ENCODE results near the gene MIPEP.
A peak's percentile ranks its signal among the peaks of the same experiment; 100 is the strongest.

Gene MIPEP

GRCh38 chr13:23770973-23771372, 118.2 kb downstream of the MIPEP start:
- Histone ChIP-seq H3K4me2 (ENCODE audit: low read length) (peak overlapping the region; percentile 55; the same call in 1 of the 2 replicates), H3K79me2 (ENCODE audit: low read length) (no peaks in the 10 kb centered on the region), H3K9me3 (ENCODE audit: insufficient read depth, low read length) (no peaks in the 10 kb centered on the region), H3K4me3 (ENCODE audit: low read length) (no peak overlapping the region), H3K27me3 (ENCODE audit: low read depth, low read length) (no peaks in the 10 kb centered on the region), H3K9ac (ENCODE audit: low read length) (no peak overlapping the region), H2AFZ (ENCODE audit: low read depth, low read length) (no peak overlapping the region), H3K36me3 (replicated peaks; ENCODE audit: low read depth, low read length) (no peaks in the 10 kb centered on the region), H4K20me1 (ENCODE audit: insufficient read depth, low read length) (no peaks in the 10 kb centered on the region), H3K27ac (ENCODE audit: low read length) (no peak overlapping the region), H3K4me1 (ENCODE audit: low read length) (peaks cover 36% of the 10 kb centered on the region)
- TF ChIP-seq, protein P1, sequence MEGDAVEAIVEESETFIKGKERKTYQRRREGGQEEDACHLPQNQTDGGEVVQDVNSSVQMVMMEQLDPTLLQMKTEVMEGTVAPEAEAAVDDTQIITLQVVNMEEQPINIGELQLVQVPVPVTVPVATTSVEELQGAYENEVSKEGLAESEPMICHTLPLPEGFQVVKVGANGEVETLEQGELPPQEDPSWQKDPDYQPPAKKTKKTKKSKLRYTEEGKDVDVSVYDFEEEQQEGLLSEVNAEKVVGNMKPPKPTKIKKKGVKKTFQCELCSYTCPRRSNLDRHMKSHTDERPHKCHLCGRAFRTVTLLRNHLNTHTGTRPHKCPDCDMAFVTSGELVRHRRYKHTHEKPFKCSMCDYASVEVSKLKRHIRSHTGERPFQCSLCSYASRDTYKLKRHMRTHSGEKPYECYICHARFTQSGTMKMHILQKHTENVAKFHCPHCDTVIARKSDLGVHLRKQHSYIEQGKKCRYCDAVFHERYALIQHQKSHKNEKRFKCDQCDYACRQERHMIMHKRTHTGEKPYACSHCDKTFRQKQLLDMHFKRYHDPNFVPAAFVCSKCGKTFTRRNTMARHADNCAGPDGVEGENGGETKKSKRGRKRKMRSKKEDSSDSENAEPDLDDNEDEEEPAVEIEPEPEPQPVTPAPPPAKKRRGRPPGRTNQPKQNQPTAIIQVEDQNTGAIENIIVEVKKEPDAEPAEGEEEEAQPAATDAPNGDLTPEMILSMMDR (IDR thresholded peaks at IDR 0.05; ENCODE audit: low read depth, low read length): no peak
- TF ChIP-seq EZH2phosphoT487 (IDR thresholded peaks at IDR 0.05; ENCODE audit: low read depth): no peak

- no peaks in the 10 kb centered on the region for H4K20me1 ChIP-seq (ENCODE audit: insufficient read depth, low read length)
- no peaks in the 10 kb centered on the region for H3K9me3 ChIP-seq (ENCODE audit: insufficient read depth, low read length)
- H3K79me2 ChIP-seq (ENCODE audit: low read length): no peaks in the 10 kb centered on the region
- no peak overlapping the region for H3K4me3 ChIP-seq (ENCODE audit: low read length)
- H3K4me2 ChIP-seq (ENCODE audit: low read length): no peak overlapping the region
- peaks cover 34% of the 10 kb centered on the region for H3K4me1 ChIP-seq (ENCODE audit: low read length)
- H3K27ac ChIP-seq (ENCODE audit: low read length): no peak overlapping the region
- TF ChIP-seq, protein P1 (IDR thresholded peaks at IDR 0.05; ENCODE audit: low read depth, low read length): peak; percentile 33
- TF ChIP-seq EZH2phosphoT487 (IDR thresholded peaks at IDR 0.05; ENCODE audit: low read depth): no peak
- no peaks in the 10 kb centered on the region for H3K27me3 ChIP-seq (ENCODE audit: low read depth, low read length)
- no peaks in the 10 kb centered on the region for H3K36me3 ChIP-seq (replicated peaks; ENCODE audit: low read depth, low read length)
- no peak overlapping the region for H3K9ac ChIP-seq (ENCODE audit: low read length)
- H2AFZ ChIP-seq (ENCODE audit: low read depth, low read length): no peak overlapping the region
These were observed 118.8 kb downstream of the MIPEP start for GRCh38 chr13:23770428-23770827.

DNA sequence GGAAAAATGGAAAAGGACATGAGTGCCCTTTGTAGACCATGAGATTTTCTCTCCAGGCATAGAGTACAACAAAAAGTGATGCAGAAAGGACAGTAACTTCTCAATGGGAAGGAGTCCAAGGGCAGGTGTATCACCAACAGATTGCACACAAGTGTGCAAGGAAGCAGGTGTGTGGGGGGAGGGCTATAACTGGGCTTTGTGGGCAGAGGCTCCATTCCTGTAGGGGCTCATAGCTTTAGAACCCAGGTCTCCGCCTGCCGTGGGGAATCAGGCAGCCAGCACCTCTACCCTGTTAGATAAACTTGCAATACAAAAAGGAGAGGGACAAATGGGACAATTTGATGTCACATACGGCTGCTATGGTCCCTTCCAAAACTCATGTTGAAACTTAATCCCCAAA, 119.8 kb downstream of the MIPEP start:
- no peak overlapping the region for H3K4me2 ChIP-seq (ENCODE audit: low read length)
- TF ChIP-seq EZH2phosphoT487 (IDR thresholded peaks at IDR 0.05; ENCODE audit: low read depth): no peak
- TF ChIP-seq, protein P1 (IDR thresholded peaks at IDR 0.05; ENCODE audit: low read depth, low read length): no peak
- H3K79me2 ChIP-seq (ENCODE audit: low read length): no peaks in the 10 kb centered on the region
- H3K36me3 ChIP-seq (replicated peaks; ENCODE audit: low read depth, low read length): no peaks in the 10 kb centered on the region
- no peak overlapping the region for H3K9ac ChIP-seq (ENCODE audit: low read length)
- H3K27ac ChIP-seq (ENCODE audit: low read length): no peak overlapping the region
- H2AFZ ChIP-seq (ENCODE audit: low read depth, low read length): no peak overlapping the region
- no peaks in the 10 kb centered on the region for H3K9me3 ChIP-seq (ENCODE audit: insufficient read depth, low read length)
- peaks cover 39% of the 10 kb centered on the region for H3K4me1 ChIP-seq (ENCODE audit: low read length)
- H3K27me3 ChIP-seq (ENCODE audit: low read depth, low read length): no peaks in the 10 kb centered on the region
- no peak overlapping the region for H3K4me3 ChIP-seq (ENCODE audit: low read length)
- H4K20me1 ChIP-seq (ENCODE audit: insufficient read depth, low read length): no peaks in the 10 kb centered on the region

DNA sequence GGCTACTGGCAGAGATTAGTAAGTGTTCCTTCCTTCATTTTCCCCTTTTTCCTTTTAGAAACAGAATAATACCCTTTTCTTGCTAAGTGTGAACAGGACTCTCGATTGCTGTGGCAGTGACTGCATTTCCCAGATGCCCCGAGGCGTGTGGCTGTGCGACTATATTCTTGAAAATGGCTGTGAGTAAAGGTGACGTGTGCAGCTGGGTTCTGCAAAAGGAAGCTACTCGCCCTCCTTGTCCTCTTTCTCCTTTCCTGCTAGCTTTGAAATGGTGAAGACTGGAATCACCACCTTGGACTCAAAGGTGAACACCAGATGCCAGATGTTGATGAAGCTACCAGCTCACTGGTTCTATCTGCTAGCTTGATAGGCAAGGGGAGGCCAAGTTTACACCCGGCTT, 121.4 kb downstream of the MIPEP start:
- Histone ChIP-seq H3K4me2 (ENCODE audit: low read length) (no peak overlapping the region), H3K36me3 (replicated peaks; ENCODE audit: low read depth, low read length) (no peaks in the 10 kb centered on the region), H2AFZ (ENCODE audit: low read depth, low read length) (no peak overlapping the region), H3K9ac (ENCODE audit: low read length) (no peak overlapping the region), H3K79me2 (ENCODE audit: low read length) (no peaks in the 10 kb centered on the region), H3K9me3 (ENCODE audit: insufficient read depth, low read length) (no peaks in the 10 kb centered on the region), H3K4me1 (ENCODE audit: low read length) (peaks cover 39% of the 10 kb centered on the region), H3K4me3 (ENCODE audit: low read length) (no peak overlapping the region), H3K27ac (ENCODE audit: low read length) (no peak overlapping the region), H3K27me3 (ENCODE audit: low read depth, low read length) (no peaks in the 10 kb centered on the region), H4K20me1 (ENCODE audit: insufficient read depth, low read length) (no peaks in the 10 kb centered on the region)
- no peak for TF ChIP-seq EZH2phosphoT487 (IDR thresholded peaks at IDR 0.05; ENCODE audit: low read depth)
- TF ChIP-seq, protein P1 (IDR thresholded peaks at IDR 0.05; ENCODE audit: low read depth, low read length): no peak
